ENCODE results near the gene ZNF750.

The ZNF750 gene

GRCh38 chr17:82859431-82860403, 19.9 kb upstream of the ZNF750 start:
- DNase-seq, result peak; percentile 37 to 83

- DNase-seq, result peak in 1 of 2 donors; percentile 3
These were observed 18.7 kb upstream of the ZNF750 start for GRCh38 chr17:82858376-82859126.

GRCh38 chr17:82856361-82856760, 16.5 kb upstream of the ZNF750 start:
- DNase-seq, result no peak

- no peak for DNase-seq
These were observed 14.4 kb upstream of the ZNF750 start for GRCh38 chr17:82854226-82854625.

GRCh38 chr17:82851381-82851780, 11.6 kb upstream of the ZNF750 start:
- no peak for DNase-seq

- DNase-seq, result no peak
These were observed 9.5 kb upstream of the ZNF750 start for GRCh38 chr17:82849076-82849945.

- DNase-seq, result no peak
These were observed 8.3 kb upstream of the ZNF750 start for GRCh38 chr17:82848022-82848592.

- no peak for DNase-seq
These were observed 6.4 kb upstream of the ZNF750 start for GRCh38 chr17:82846061-82846691.

- no peak for DNase-seq
These were observed 5.5 kb upstream of the ZNF750 start for GRCh38 chr17:82845163-82845807.

- DNase-seq, result no peak
These were observed 5.0 kb upstream of the ZNF750 start for GRCh38 chr17:82844796-82845162.

GRCh38 chr17:82843904-82844680, 4.3 kb upstream of the ZNF750 start:
- no peak for DNase-seq

GRCh38 chr17:82841921-82842596, 2.2 kb upstream of the ZNF750 start:
- no peak for DNase-seq

- DNase-seq, result no peak
These were observed 609 bp upstream of the ZNF750 start for GRCh38 chr17:82840431-82840831.

- DNase-seq, result peak in 1 of 2 donors; percentile 21
These were observed 1.3 kb downstream of the ZNF750 start for GRCh38 chr17:82838386-82839063.

- no peak for DNase-seq
These were observed 2.1 kb downstream of the ZNF750 start for GRCh38 chr17:82837586-82838320.

- no peak for DNase-seq
These were observed 2.9 kb downstream of the ZNF750 start for GRCh38 chr17:82836823-82837357.

- DNase-seq, result no peak
These were observed 3.9 kb downstream of the ZNF750 start for GRCh38 chr17:82835766-82836512.

- DNase-seq, result no peak
These were observed 4.7 kb downstream of the ZNF750 start for GRCh38 chr17:82835122-82835521.

All from bone marrow (tissue), 2 donors.